ENCODE measurements around the gene KLK11.

KLK11 gene

GRCh38 chr19:51026554-51026831 is at the start of gene KLK11:
Gene KLK11, minus strand, starts transcription at chr19:51026616. Its CDS starts 985 bp downstream, at chr19:51025631.
- DNase-seq (ENCODE audit: low read depth, low spot score): no peak

GRCh38 chr19:51075998-51076397 is 49.6 kb upstream of the KLK11 start:
- no peak for DNase-seq (ENCODE audit: low read depth, low spot score)

- no peak for DNase-seq (ENCODE audit: low read depth, low spot score)
These were observed 44.6 kb upstream of the KLK11 start for GRCh38 chr19:51071095-51071405.

GRCh38 chr19:51070334-51071094 is 44.1 kb upstream of the KLK11 start:
- DNase-seq (ENCODE audit: low read depth, low spot score): no peak

GRCh38 chr19:51066393-51067186 is 40.2 kb upstream of the KLK11 start:
- DNase-seq (ENCODE audit: low read depth, low spot score): no peak

- DNase-seq (ENCODE audit: low read depth, low spot score): no peak
These were observed 39.0 kb upstream of the KLK11 start for GRCh38 chr19:51065221-51065960.

- DNase-seq (ENCODE audit: low read depth, low spot score): peak; percentile 47
These were observed 38.3 kb upstream of the KLK11 start, which contains the start of gene KLK13 for GRCh38 chr19:51064534-51065220. Gene KLK13, minus strand, starts transcription at chr19:51065092. Its CDS starts 25 bp downstream, at chr19:51065067.

- no peak for DNase-seq (ENCODE audit: low read depth, low spot score)
These were observed 37.2 kb upstream of the KLK11 start for GRCh38 chr19:51063664-51064063.

- no peak for DNase-seq (ENCODE audit: low read depth, low spot score)
These were observed 34.6 kb upstream of the KLK11 start for GRCh38 chr19:51060973-51061372.

- no peak for DNase-seq (ENCODE audit: low read depth, low spot score)
These were observed 33.9 kb upstream of the KLK11 start for GRCh38 chr19:51060336-51060735.

GRCh38 chr19:51059715-51060114 is 33.3 kb upstream of the KLK11 start:
- no peak for DNase-seq (ENCODE audit: low read depth, low spot score)

GRCh38 chr19:51055866-51056265 is 29.4 kb upstream of the KLK11 start:
- no peak for DNase-seq (ENCODE audit: low read depth, low spot score)

- no peak for DNase-seq (ENCODE audit: low read depth, low spot score)
These were observed 20.6 kb upstream of the KLK11 start for GRCh38 chr19:51047031-51047335.

- no peak for DNase-seq (ENCODE audit: low read depth, low spot score)
These were observed 17.9 kb upstream of the KLK11 start for GRCh38 chr19:51044327-51044726.

- no peak for DNase-seq (ENCODE audit: low read depth, low spot score)
These were observed 17.1 kb upstream of the KLK11 start for GRCh38 chr19:51043497-51043896.

GRCh38 chr19:51040151-51040550 is 13.7 kb upstream of the KLK11 start:
- no peak for DNase-seq (ENCODE audit: low read depth, low spot score)

- no peak for DNase-seq (ENCODE audit: low read depth, low spot score)
These were observed 10.1 kb upstream of the KLK11 start for GRCh38 chr19:51036519-51036918.

- DNase-seq (ENCODE audit: low read depth, low spot score): no peak
These were observed 8.3 kb upstream of the KLK11 start, which contains the start of gene KLK12 for GRCh38 chr19:51034704-51035103. Gene KLK12, minus strand, starts transcription at chr19:51035002. Its CDS starts 381 bp downstream, at chr19:51034621.

GRCh38 chr19:51031880-51032225 is 5.4 kb upstream of the KLK11 start:
- no peak for DNase-seq (ENCODE audit: low read depth, low spot score)

- DNase-seq (ENCODE audit: low read depth, low spot score): no peak
These were observed 4.9 kb upstream of the KLK11 start for GRCh38 chr19:51031220-51031879.

- no peak for DNase-seq (ENCODE audit: low read depth, low spot score)
These were observed 4.2 kb upstream of the KLK11 start for GRCh38 chr19:51030631-51031030.

GRCh38 chr19:51029718-51030117 is 3.3 kb upstream of the KLK11 start:
- DNase-seq (ENCODE audit: low read depth, low spot score): no peak
